ENCODE measurements around the gene FAM221B. TPM values are rescaled to one million over a fixed set of nuclear protein-coding genes. Genes with fewer than 3 reads are reported as not detected.

The FAM221B gene
- total and polyA plus RNA-seq, 2 donors (not counting 1 experiment from before 2014, with no cell fraction given), result not detected

GRCh38 chr9:35869621-35870216 is 41.2 kb upstream of the FAM221B start:
- Histone ChIP-seq H3K36me3 (replicated peaks in 1 of 2; ENCODE audit: control extremely low read depth in 1 of 2, control insufficient read depth in 1 of 2, extremely low read depth in 1 of 2, insufficient read depth in 2 of 2, low read length in 1 of 2) (no peaks in the 10 kb centered on the region), H3K27me3 (replicated peaks in 1 of 4; ENCODE audit: control extremely low read depth in 1 of 4, control insufficient read depth in 3 of 4, insufficient read depth in 4 of 4, low read length in 3 of 4) (no peaks in the 10 kb centered on the region), H3K9me3 (ENCODE audit: control extremely low read depth in 1 of 3, control insufficient read depth in 2 of 3, insufficient read depth in 1 of 3, low read length in 2 of 3) (no peaks in the 10 kb centered on the region), H4K20me1 (ENCODE audit: control insufficient read depth, insufficient read depth, low read length, poor library complexity, severe bottlenecking) (no peaks in the 10 kb centered on the region), H3K79me2 (ENCODE audit: control insufficient read depth, insufficient read depth, low read length) (no peaks in the 10 kb centered on the region), H3K4me1 (ENCODE audit: control insufficient read depth in 2 of 2, insufficient read depth in 2 of 2, low read length in 2 of 2) (no peaks in the 10 kb centered on the region), H3K4me3 (ENCODE audit: control extremely low read depth in 1 of 5, extremely low read depth in 1 of 5, insufficient read depth in 1 of 5, low read depth in 2 of 5, low read length in 4 of 5) (no peak overlapping the region), H2AFZ (ENCODE audit: insufficient read depth, low read depth, low read length, poor library complexity, severe bottlenecking) (no peak overlapping the region), H3K27ac (ENCODE audit: low read length in 2 of 2) (no peak overlapping the region), H3K4me2 (replicated peaks; ENCODE audit: low read depth, low read length, poor library complexity, severe bottlenecking) (no peak overlapping the region), H3K9ac (ENCODE audit: low read length) (no peak overlapping the region)
- Mint-ChIP-seq H3K4me1 (no peaks in the 10 kb centered on the region), H3K4me3 (no peak overlapping the region), H3K27me3 (peaks cover under 1% of the 10 kb centered on the region), H3K9me3 (ENCODE audit: insufficient read depth) (no peaks in the 10 kb centered on the region), H3K27ac (no peak overlapping the region)
- intact Hi-C loops (cut with micrococcal nuclease), result no loop called here
- WGBS (ENCODE audit: insufficient coverage), result 91% methylated on average over 19 of the region's 19 CpGs
- ATAC-seq (ENCODE audit: low read depth) (no peak), DNase-seq (no peak)
- TF ChIP-seq EZH2 (IDR thresholded peaks at IDR 0.05; ENCODE audit: borderline replicate concordance, insufficient read depth, low read depth, low read length, poor library complexity, severe bottlenecking) (no peak), CTCF (IDR thresholded peaks at IDR 0.05) (no peak)
- ChIA-PET POLR2A (no interaction called here), CTCF (interaction anchor here (0.6 kb wide), 1 partner anchor 12 kb away, joined by 3 read pairs; no protein-coding TSS in a partner anchor)

- TF ChIP-seq CTCF (IDR thresholded peaks at IDR 0.05) (no peak), EZH2 (IDR thresholded peaks at IDR 0.05; ENCODE audit: borderline replicate concordance, insufficient read depth, low read depth, low read length, poor library complexity, severe bottlenecking) (no peak)
- Mint-ChIP-seq H3K27me3 (no peaks in the 10 kb centered on the region), H3K27ac (no peak overlapping the region), H3K9me3 (ENCODE audit: insufficient read depth) (no peaks in the 10 kb centered on the region), H3K4me1 (no peaks in the 10 kb centered on the region), H3K4me3 (no peak overlapping the region)
- H3K27ac ChIP-seq (ENCODE audit: low read length in 2 of 2), result no peak overlapping the region
- H4K20me1 ChIP-seq (ENCODE audit: control insufficient read depth, insufficient read depth, low read length, poor library complexity, severe bottlenecking), result no peaks in the 10 kb centered on the region
- H3K9me3 ChIP-seq (ENCODE audit: control extremely low read depth in 1 of 3, control insufficient read depth in 2 of 3, insufficient read depth in 1 of 3, low read length in 2 of 3), result no peaks in the 10 kb centered on the region
- no peak overlapping the region for H2AFZ ChIP-seq (ENCODE audit: insufficient read depth, low read depth, low read length, poor library complexity, severe bottlenecking)
- H3K9ac ChIP-seq (ENCODE audit: low read length), result no peak overlapping the region
- H3K36me3 ChIP-seq (replicated peaks in 1 of 2; ENCODE audit: control extremely low read depth in 1 of 2, control insufficient read depth in 1 of 2, extremely low read depth in 1 of 2, insufficient read depth in 2 of 2, low read length in 1 of 2), result no peaks in the 10 kb centered on the region
- H3K4me3 ChIP-seq (ENCODE audit: control extremely low read depth in 1 of 5, extremely low read depth in 1 of 5, insufficient read depth in 1 of 5, low read depth in 2 of 5, low read length in 4 of 5), result no peak overlapping the region
- intact Hi-C loops (cut with micrococcal nuclease), result no loop called here
- POLR2A ChIA-PET, result interaction anchor here (0.5 kb wide), 1 partner anchor 224 kb away, joined by 7 read pairs; no protein-coding TSS in a partner anchor
- no peak for DNase-seq
- H3K27me3 ChIP-seq (replicated peaks in 1 of 4; ENCODE audit: control extremely low read depth in 1 of 4, control insufficient read depth in 3 of 4, insufficient read depth in 4 of 4, low read length in 3 of 4), result peaks cover 0 to under 1% (median 0%) of the 10 kb centered on the region in 4 experiments
- H3K79me2 ChIP-seq (ENCODE audit: control insufficient read depth, insufficient read depth, low read length), result no peaks in the 10 kb centered on the region
- H3K4me1 ChIP-seq (ENCODE audit: control insufficient read depth in 2 of 2, insufficient read depth in 2 of 2, low read length in 2 of 2), result no peaks in the 10 kb centered on the region
- no peak overlapping the region for H3K4me2 ChIP-seq (replicated peaks; ENCODE audit: low read depth, low read length, poor library complexity, severe bottlenecking)
- ATAC-seq (ENCODE audit: low read depth), result no peak
- WGBS (ENCODE audit: insufficient coverage), result 76% methylated on average over 2 of the region's 2 CpGs
- CTCF ChIA-PET, result interaction anchor here (1.0 kb wide), 1 partner anchor 8 kb away, joined by 3 read pairs; no protein-coding TSS in a partner anchor
Observed at GRCh38 chr9:35868933-35869332, 40.4 kb upstream of the FAM221B start.

All from B cell (primary cell).